ENCODE results near the gene PIP4K2B.
"Not testable (repeated sequence)": the region's sequence is repeated elsewhere in the genome, so short reads cannot be mapped to it uniquely, and the experiment has no call there.

PIP4K2B gene

DNA sequence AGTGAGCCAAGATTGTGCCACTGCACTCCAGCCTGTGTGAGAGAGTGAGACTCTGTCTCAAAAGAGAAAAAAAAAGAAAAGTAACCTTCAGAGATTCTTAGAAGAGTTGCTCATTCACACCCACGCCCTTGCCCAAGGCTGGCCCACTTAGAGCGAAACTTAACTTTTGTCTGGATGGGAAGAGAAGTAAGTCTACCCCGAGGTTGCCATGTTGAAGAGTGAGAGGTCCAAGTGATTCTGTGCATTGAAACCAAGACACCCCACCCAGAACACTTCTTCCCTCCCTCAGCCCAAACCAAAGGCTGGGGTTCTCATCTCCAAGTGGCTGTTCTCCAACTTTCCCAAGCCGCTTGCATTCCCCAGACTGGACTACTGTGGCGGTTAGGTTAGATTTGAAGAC lies 71.6 kb downstream of the PIP4K2B start:
- Mint-ChIP-seq H3K4me3 (peak overlapping the region; percentile 51 to 78 (median 64)), H3K9me3 (no peaks in the 10 kb centered on the region), H3K4me1 (peaks cover 35% of the 10 kb centered on the region), H3K27me3 (ENCODE audit: low read depth) (no peaks in the 10 kb centered on the region), H3K27ac (peak overlapping the region in 1 of 3 experiments; percentile 52), H3K36me3 (ENCODE audit: low read depth) (peaks cover 21% of the 10 kb centered on the region)
- TF ChIP-seq, protein P1, sequence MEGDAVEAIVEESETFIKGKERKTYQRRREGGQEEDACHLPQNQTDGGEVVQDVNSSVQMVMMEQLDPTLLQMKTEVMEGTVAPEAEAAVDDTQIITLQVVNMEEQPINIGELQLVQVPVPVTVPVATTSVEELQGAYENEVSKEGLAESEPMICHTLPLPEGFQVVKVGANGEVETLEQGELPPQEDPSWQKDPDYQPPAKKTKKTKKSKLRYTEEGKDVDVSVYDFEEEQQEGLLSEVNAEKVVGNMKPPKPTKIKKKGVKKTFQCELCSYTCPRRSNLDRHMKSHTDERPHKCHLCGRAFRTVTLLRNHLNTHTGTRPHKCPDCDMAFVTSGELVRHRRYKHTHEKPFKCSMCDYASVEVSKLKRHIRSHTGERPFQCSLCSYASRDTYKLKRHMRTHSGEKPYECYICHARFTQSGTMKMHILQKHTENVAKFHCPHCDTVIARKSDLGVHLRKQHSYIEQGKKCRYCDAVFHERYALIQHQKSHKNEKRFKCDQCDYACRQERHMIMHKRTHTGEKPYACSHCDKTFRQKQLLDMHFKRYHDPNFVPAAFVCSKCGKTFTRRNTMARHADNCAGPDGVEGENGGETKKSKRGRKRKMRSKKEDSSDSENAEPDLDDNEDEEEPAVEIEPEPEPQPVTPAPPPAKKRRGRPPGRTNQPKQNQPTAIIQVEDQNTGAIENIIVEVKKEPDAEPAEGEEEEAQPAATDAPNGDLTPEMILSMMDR (IDR thresholded peaks at IDR 0.05; ENCODE audit: unreplicated experiment in 3 of 3), result no peak

GRCh38 chr17:38726145-38726544 lies 73.2 kb downstream of the PIP4K2B start:
- H3K27me3 Mint-ChIP-seq (ENCODE audit: low read depth); H3K27ac Mint-ChIP-seq; H3K9me3 Mint-ChIP-seq: not testable (repeated sequence)
- peaks cover 23% of the 10 kb centered on the region for H3K36me3 Mint-ChIP-seq (ENCODE audit: low read depth)
- peak overlapping the region in 1 of 3 experiments; percentile 17 for H3K4me3 Mint-ChIP-seq
- H3K4me1 Mint-ChIP-seq, result peaks cover 30% of the 10 kb centered on the region

DNA sequence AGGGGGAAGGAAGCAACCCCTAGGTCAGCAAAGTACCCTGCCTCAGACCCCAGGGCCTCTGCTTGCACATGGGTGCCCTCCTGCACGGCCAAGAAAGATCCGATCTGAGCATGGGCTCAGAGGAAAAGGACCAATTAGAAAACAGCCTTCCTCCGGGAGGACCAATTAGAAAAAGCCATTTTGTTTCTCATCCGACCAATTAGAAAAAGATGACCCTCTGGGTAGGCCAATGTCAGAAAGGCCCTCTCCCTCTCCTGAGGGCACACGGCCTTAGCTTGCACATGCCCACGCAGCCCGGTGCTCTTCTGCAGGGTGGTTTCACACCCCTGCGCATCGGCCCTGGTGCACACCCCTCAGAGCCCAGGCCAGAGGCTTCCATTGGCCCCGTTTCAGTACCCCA lies 74.3 kb downstream of the PIP4K2B start:
- H3K36me3 Mint-ChIP-seq (ENCODE audit: low read depth), result peaks cover 29% of the 10 kb centered on the region
- no peak overlapping the region for H3K4me3 Mint-ChIP-seq
- TF ChIP-seq, protein P1 (IDR thresholded peaks at IDR 0.05; ENCODE audit: unreplicated experiment in 3 of 3), result no peak
- peaks cover 28% of the 10 kb centered on the region for H3K4me1 Mint-ChIP-seq
- no peaks in the 10 kb centered on the region for H3K27me3 Mint-ChIP-seq (ENCODE audit: low read depth)
- no peak overlapping the region for H3K27ac Mint-ChIP-seq
- no peaks in the 10 kb centered on the region for H3K9me3 Mint-ChIP-seq

- H3K9me3 Mint-ChIP-seq, result no peaks in the 10 kb centered on the region
- H3K27ac Mint-ChIP-seq, result peak overlapping the region in 2 of 3 experiments; percentile 69 to 70
- peaks cover 29% of the 10 kb centered on the region for H3K36me3 Mint-ChIP-seq (ENCODE audit: low read depth)
- TF ChIP-seq, protein P1 (IDR thresholded peaks at IDR 0.05; ENCODE audit: unreplicated experiment in 3 of 3), result no peak
- H3K4me3 Mint-ChIP-seq, result peak overlapping the region in 2 of 3 experiments; percentile 28 to 53
- H3K27me3 Mint-ChIP-seq (ENCODE audit: low read depth), result no peaks in the 10 kb centered on the region
- peaks cover 26% of the 10 kb centered on the region for H3K4me1 Mint-ChIP-seq
Observed at GRCh38 chr17:38724337-38724988, 74.9 kb downstream of the PIP4K2B start.

DNA sequence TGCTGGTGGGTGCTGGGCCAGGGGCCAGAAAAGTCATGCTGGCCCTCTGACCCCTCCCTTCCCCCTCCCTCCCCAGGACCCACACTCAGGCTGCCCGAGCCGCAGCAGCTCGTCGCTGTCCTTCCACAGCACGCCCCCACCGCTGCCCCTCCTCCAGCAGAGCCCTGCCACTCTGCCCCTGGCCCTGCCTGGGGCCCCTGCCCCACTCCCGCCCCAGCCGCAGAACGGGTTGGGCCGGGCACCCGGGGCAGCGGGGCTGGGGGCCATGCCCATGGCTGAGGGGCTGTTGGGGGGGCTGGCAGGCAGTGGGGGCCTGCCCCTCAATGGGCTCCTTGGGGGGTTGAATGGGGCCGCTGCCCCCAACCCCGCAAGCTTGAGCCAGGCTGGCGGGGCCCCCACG lies 77.6 kb downstream of the PIP4K2B start:
- no peak overlapping the region for H3K27ac Mint-ChIP-seq
- H3K36me3 Mint-ChIP-seq (ENCODE audit: low read depth), result peaks cover 35% of the 10 kb centered on the region
- no peak overlapping the region for H3K4me3 Mint-ChIP-seq
- TF ChIP-seq, protein P1 (IDR thresholded peaks at IDR 0.05; ENCODE audit: unreplicated experiment in 3 of 3), result no peak
- H3K4me1 Mint-ChIP-seq, result peaks cover 28% of the 10 kb centered on the region
- H3K27me3 Mint-ChIP-seq (ENCODE audit: low read depth), result no peaks in the 10 kb centered on the region
- no peaks in the 10 kb centered on the region for H3K9me3 Mint-ChIP-seq

GRCh38 chr17:38720941-38721340 lies 78.4 kb downstream of the PIP4K2B start:
- Mint-ChIP-seq H3K4me1 (peaks cover 30% of the 10 kb centered on the region), H3K27ac (no peak overlapping the region), H3K9me3 (no peaks in the 10 kb centered on the region), H3K4me3 (no peak overlapping the region), H3K27me3 (ENCODE audit: low read depth) (no peaks in the 10 kb centered on the region), H3K36me3 (ENCODE audit: low read depth) (peaks cover 39% of the 10 kb centered on the region)
- TF ChIP-seq, protein P1 (IDR thresholded peaks at IDR 0.05; ENCODE audit: unreplicated experiment in 3 of 3), result no peak
